Skin of body (tissue), 2 donors: ENCODE data around the gene TEN1. TPM values are rescaled to one million over a fixed set of nuclear protein-coding genes. Genes with fewer than 3 reads are reported as not detected.
"Not testable (repeated sequence)": the region's sequence is repeated elsewhere in the genome, so short reads cannot be mapped to it uniquely, and the experiment has no call there.

Experiments
- DNase-seq: peaks from one replicate; lab custom pipeline; 2025; lab: John Stamatoyannopoulos, UW
- total RNA-seq: library from RNA; depleted of rRNA; stranded (reverse); fragments of >200 nt; gene quantifications from one replicate; pipeline ENCODE4 v1.2.3, GENCODE V29; 2014

TEN1 gene, protein sequence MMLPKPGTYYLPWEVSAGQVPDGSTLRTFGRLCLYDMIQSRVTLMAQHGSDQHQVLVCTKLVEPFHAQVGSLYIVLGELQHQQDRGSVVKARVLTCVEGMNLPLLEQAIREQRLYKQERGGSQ
- total RNA-seq = 16.0 TPM

- peak; percentile 97 for DNase-seq
Measured at GRCh38 chr17:75978938-75979704, at the start of gene TEN1, which contains the start of gene ACOX1. TEN1 (plus strand) TSS chr17:75979240; CDS start chr17:75986193, 6,953 bp downstream. ACOX1 (minus strand) TSS chr17:75979166; CDS start chr17:75979073, 93 bp downstream.

- DNase-seq = no peak
Measured at GRCh38 chr17:75931062-75931461, 48.0 kb upstream of the TEN1 start.

- DNase-seq = no peak
Measured at GRCh38 chr17:75932852-75933251, 46.2 kb upstream of the TEN1 start.

- DNase-seq = peak; percentile 89
Measured at GRCh38 chr17:75933808-75934207, 45.2 kb upstream of the TEN1 start.

- DNase-seq = no peak
Measured at GRCh38 chr17:75937652-75938051, 41.4 kb upstream of the TEN1 start.

- DNase-seq = peak; percentile 80
Measured at GRCh38 chr17:75940727-75941441, 38.2 kb upstream of the TEN1 start, which contains the start of gene FBF1. FBF1 (minus strand) TSS chr17:75941042; CDS start chr17:75938149, 2,893 bp downstream.

GRCh38 chr17:75941442-75941819, 37.6 kb upstream of the TEN1 start:
- no peak for DNase-seq

DNA sequence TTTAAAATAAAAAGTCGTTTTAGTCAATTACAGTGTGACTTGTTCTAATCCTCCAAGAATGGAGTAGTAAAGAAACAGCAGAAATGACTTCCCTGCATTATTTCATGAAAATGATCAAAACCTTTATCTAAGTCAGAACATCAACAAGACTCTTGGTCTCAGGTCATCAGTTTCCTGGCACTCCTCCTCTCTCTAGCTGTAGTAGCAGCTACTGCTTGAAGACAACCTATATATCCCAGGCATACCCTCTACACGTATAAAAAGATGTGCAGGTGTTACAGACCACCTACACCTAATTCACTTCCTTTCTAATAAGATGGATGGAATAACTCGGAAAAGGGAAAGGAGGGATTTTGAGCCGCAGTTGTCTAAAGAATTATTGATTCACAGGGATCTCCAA, 36.6 kb upstream of the TEN1 start:
- DNase-seq = no peak

DNA sequence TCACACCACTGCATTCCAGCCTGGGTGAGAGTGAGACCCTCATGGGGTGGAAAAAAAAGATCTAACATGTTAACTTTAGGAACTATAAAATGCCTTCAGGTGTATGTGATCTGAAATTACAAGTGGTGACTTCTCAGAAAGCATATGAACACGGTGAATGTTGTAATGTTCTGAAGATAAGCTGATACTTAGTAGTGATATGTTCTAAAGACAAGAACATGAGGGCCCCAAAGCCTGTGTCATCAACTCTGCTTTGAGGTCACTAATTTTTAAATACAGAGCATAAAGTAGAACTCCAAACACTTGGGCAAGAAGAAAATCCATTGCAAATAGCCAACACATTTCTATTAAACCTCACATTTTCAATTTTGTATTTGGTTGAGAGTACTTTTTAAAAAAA, 35.5 kb upstream of the TEN1 start:
- DNase-seq = no peak

- DNase-seq = no peak
Measured at GRCh38 chr17:75945211-75945610, 33.8 kb upstream of the TEN1 start.

DNA sequence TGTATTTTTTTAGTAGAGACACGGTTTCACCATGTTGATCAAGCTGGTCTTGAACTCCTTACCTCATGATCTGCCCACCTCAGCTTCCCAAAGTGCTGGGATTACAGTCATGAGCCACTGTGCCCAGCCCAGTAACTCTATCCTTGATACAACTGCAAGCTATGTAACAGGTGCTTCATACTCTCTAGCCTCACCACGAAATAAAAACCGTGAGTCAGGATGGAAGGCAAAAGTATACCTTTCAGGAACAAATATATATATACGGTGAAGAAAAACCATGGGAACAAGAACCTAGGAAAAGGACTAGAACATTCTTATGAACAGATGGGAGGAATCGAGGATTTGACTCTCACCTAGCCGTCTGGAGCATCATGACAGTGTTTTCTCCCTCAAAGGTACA, 28.6 kb upstream of the TEN1 start:
- DNase-seq = no peak

- DNase-seq = no peak
Measured at GRCh38 chr17:75950855-75951554, 28.0 kb upstream of the TEN1 start.

DNA sequence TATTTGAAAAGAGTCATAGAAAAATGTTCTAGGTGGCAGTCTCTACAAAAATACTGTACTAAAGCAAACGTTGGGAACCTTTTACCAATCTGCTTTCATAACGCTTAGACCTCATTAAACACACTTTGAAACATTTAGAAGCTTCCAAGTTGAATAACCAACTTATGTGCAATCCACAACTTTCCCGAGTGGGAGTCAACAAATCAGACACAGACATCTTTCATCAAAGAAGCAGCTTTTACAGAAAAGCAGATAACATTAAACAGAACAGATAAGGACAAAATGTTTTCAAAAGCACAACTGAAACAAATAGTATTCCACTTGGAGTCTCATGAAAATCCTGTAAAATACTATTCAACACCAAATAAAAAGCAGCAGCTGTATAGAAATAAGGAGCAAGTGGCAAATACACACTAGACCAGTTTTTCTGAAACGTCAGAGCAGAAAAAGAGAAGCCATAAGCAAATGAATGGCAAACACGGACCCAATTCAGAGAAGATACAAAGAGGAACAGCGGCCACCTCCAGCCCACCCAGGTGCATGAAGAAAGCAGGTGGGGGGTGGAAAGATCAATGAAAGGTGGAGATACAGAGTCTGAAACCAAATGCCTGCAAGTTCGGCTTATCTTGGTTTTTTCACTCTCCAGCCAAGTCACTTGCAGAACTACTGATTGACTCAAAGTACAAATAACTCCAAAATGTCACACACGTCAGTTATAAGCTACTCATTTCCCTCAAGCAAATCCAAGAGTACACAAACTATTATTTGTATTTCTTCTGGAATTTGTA, 19.8 kb upstream of the TEN1 start:
- DNase-seq = no peak

DNA sequence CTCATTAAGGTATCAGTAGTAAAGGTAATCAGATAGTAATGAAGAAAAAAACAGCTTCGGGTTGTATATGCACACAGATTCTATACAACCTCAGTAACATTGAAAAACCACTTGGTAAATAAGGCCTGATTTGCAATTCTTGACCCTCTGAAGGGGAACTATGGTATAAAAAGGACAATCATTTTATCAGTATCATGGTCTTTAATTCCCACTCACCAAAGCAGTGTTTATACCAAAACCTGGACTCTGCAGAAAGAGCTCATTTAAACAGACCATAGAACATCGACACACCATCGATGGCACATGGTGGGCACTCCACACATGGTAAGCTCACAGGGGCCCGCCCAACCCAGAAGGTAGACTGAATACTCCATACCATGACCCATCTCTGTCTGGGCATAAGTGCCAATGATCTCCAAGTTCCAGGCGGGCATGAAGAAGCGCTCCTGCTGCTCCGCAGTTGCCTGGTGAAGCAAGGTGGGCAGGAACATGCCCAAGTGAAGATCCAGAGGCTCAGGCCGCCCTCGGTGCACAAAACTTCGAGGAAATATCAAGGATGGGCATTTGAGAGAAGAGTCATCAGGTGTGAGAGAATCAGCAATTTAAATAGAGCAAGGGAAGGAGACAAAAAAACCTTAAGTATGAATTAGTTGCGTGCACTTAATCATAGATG, 19.1 kb upstream of the TEN1 start:
- DNase-seq = no peak

- no peak for DNase-seq
Measured at GRCh38 chr17:75965468-75965867, 13.6 kb upstream of the TEN1 start.

GRCh38 chr17:75969044-75969443, 10.0 kb upstream of the TEN1 start:
- not testable (repeated sequence) for DNase-seq

GRCh38 chr17:75970011-75970523, 9.0 kb upstream of the TEN1 start:
- no peak for DNase-seq

- DNase-seq = no peak
Measured at GRCh38 chr17:75970626-75971025, 8.4 kb upstream of the TEN1 start.

- not testable (repeated sequence) for DNase-seq
Measured at GRCh38 chr17:75975187-75975586, 3.9 kb upstream of the TEN1 start.

DNA sequence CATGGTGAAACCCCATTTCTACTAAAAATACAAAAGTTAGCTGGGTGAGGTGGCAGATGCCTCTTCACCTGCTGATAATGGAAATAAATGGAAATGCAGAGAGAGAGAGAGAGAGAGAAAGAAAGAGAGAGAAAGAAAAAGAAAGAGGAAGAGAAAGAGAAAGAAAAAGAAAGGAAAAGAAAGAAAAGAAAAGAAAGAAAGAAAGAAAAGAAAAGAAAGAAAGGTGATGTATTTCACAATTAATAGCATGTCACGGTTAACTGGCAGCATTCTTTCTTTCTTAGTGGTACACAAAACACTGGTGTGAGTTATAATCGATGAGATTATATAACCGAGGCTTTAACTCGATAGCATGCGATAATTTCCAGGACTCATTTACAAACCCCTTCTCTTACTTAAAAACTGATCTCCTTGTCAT, 3.3 kb upstream of the TEN1 start:
- no peak for DNase-seq
